Mononuclear cell (primary cell): ENCODE results near the gene TGFBR3. TPM values are rescaled to one million over a fixed set of nuclear protein-coding genes. Genes with fewer than 3 reads are reported as not detected.

Experiments
- H3K27me3 ChIP-seq: 2 replicates; pipeline ENCODE4 v1.6.0; 2011; ENCODE audit warnings: low read length, control low read depth; ENCODE audit not compliant: insufficient read depth
- H3K4me1 ChIP-seq: 2 replicates; pipeline ENCODE4 v1.5.1; 2011; ENCODE audit warnings: mild to moderate bottlenecking, low read length, control low read depth; ENCODE audit not compliant: insufficient read depth
- H3K4me3 ChIP-seq: 2 replicates; pipeline ENCODE4 v1.5.1; 2011; ENCODE audit warnings: mild to moderate bottlenecking, low read length, moderate library complexity
- H3K9me3 ChIP-seq: 2 replicates; pipeline ENCODE4 v1.5.1; 2011; ENCODE audit warnings: low read depth, mild to moderate bottlenecking, control low read depth, low read length
- total RNA-seq: library from RNA; depleted of rRNA; stranded (reverse); fragments of >200 nt; gene quantifications from one replicate; pipeline ENCODE4 v1.2.3, GENCODE V29; 2012

The TGFBR3 gene
- total RNA-seq, 1 donor = 40.8 TPM

DNA sequence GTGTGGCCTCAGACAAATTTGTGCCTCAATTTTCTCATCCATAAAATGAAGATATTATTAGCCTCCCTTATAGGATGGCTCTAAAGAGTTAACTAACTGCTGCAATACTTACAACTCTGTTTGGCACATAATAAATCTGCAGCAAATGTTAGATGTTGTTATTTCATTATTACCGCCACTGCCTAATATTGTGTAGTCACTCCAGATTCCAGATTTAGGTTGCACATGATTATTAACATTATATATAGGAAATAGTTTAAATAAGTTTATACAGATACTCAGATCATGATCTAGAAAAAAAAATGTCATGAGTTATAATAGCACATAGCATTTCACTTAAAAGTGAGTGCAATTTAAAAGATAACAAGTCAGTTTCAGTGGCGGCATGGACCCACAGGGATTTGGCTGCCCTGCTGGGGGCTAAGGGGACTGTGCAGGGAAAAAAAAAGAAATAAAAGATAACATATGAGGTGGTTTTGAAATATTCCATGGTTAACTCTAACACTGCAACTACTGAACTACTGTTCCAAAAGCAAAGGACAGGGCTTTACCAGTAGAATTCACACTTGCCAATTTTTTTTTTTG lies 170.4 kb downstream of the TGFBR3 start:
- Histone ChIP-seq H3K9me3 (no peaks in the 10 kb centered on the region), H3K4me1 (peaks cover 10% of the 10 kb centered on the region), H3K4me3 (no peak overlapping the region), H3K27me3 (no peaks in the 10 kb centered on the region)

DNA sequence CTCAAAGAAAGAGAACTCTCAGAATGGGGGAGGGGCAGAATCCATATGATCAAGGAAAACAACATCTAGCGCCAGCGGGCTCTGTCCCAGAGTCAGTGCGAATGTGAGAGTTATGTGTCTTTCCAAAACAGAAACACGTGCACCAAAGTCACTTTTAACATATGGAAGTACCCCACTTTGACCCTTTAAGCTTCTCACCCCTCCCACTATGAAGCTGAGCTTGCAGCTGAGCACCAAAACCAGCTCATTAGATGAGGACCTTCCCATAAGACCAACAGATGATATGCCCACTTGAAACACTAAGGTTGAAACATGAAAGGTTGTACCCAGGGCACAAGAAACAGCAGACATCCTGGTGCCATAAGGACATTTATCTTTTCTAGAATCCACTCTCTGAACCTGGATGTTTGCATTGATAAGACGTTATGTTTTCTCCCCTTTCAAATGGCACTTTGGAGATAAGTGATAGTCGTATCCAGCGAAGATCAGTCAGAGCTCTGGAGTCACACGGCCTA lies 171.0 kb downstream of the TGFBR3 start:
- Histone ChIP-seq H3K9me3 (no peaks in the 10 kb centered on the region), H3K4me3 (no peak overlapping the region), H3K27me3 (no peaks in the 10 kb centered on the region), H3K4me1 (peaks cover 10% of the 10 kb centered on the region)

DNA sequence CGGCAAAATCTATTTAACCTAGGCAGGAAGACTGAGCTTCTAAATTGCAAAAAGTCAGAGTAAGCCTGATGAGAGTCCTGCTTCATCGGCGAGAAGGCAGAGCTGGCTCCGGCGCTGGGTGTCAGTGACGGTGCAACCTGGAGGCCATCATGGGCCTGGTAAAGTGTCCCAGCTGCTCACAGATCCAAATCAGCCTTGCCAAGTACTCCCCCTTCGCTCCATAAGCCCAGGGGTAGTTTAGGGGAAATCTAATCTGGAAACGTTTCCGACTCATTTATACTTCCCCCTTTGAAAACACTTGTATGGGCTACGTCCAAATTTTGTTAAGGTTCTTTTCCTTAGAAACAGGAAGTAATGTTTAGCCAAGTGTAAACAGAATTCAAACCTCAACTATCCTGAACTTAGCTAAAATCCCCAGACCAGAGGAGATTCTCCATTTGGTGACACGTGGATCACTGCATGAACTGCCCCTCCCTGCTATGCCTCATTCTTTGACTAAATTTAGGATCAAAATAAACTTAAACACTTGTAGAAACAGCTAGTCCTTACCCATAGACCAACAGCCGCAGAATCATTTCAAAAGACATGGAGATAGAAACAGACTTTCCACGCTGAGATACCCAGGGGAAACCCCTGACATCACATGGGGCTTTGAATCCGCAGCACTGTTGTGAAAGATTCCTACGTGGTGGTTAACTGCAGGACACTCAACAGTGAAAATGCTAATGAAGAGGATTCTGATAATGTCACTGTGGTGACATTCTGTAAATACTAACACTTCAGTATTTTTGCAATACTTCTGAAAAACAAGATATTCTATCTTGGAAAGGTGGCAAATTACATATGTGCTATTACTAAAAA lies 172.7 kb downstream of the TGFBR3 start:
- H3K4me1 ChIP-seq = peaks cover 10% of the 10 kb centered on the region
- H3K4me3 ChIP-seq = no peak overlapping the region
- H3K27me3 ChIP-seq = no peaks in the 10 kb centered on the region
- H3K9me3 ChIP-seq = no peaks in the 10 kb centered on the region

DNA sequence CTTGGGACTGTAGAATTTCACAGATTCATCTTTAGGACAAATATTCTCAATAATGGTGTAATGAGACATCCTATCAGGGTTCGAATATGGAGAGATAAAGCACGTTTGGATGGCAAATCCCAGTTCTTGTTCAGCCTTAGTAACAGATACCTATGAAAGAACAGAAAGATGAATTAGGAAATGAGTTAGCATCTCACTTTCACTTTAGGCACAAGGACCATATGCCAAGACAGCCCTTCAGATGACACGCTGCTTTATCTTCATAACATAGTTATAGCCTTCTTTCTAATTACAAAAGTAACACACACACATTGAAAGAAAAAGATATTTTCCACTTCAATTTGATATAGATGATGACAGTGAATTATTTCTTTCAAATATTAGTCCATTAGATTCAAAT lies 173.6 kb downstream of the TGFBR3 start:
- no peaks in the 10 kb centered on the region for H3K9me3 ChIP-seq
- H3K4me3 ChIP-seq = no peak overlapping the region
- H3K27me3 ChIP-seq = no peaks in the 10 kb centered on the region
- peaks cover 10% of the 10 kb centered on the region for H3K4me1 ChIP-seq

DNA sequence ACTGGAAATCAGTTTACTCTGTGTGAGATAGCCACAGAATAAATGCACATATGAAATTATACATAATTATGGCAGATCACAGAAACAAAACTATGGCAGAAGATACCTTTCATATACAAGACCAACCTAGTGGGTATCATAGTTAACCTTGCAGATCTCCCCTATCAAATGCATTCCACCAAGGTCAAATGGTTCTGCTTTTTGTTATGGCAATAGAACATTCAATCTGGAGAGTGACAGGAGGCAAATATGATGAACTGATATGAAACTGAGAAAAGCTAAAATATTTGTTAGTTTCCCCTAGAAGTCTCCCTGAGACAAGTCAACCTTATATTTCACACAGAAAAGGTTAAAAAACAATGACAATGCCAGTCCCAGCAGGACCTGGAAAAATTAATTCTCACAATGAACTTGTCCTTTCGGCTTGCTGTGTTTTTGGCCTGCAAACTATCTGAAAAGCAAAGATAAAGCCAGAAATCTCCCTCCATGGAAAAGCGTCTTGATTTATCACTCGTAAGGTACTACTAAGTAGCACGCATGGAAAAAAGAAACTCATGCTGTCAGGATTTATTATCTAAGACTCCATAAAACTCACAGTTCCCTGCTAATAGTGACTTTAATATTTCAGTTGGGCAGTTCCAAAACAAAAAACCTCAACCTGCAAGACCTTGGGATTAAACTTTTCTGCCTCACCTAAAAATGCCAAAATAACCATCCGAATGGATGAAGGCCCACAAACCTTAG lies 174.3 kb downstream of the TGFBR3 start:
- Histone ChIP-seq H3K4me1 (peaks cover 10% of the 10 kb centered on the region), H3K27me3 (no peaks in the 10 kb centered on the region), H3K4me3 (no peak overlapping the region), H3K9me3 (no peaks in the 10 kb centered on the region)

DNA sequence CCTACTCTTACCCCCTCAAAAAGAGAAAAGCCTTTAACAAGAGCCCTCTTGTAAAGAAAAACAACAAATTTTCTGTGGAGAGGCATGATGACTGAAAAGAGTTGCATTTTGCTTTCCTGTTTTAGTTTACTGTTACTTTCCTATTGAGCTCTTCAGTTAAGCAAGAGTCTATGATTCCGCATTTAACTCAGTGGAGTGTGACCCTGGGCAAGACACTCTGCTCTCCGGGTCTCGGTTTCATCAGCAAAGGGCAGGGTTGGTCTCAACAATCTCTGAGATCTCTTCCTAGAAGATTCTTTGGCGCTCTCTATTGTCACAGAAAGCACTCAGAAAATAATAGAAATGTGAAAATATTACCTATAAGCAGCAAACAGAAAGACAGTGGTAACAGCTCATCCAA lies 175.7 kb downstream of the TGFBR3 start:
- H3K27me3 ChIP-seq = no peaks in the 10 kb centered on the region
- H3K4me1 ChIP-seq = peaks cover 10% of the 10 kb centered on the region
- no peaks in the 10 kb centered on the region for H3K9me3 ChIP-seq
- H3K4me3 ChIP-seq = no peak overlapping the region

DNA sequence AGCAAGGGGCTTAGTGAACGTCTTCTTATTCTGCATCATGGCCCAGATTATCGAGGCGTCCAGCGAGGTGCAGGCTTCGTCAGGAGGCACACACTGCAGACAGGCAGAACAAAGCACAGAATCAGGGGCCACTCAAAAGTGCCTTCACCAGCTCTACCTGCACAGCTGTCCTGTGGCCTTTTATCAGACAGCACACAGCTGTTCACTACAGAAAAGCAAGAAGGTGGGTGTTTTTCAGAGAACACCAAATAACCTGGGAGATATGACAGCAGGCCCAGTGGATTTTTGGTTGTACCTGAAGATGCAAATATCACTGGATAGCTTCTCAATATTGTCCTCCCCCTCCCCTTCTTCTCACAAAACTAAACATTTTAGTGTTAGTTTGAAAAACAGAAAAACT lies 177.3 kb downstream of the TGFBR3 start:
- Histone ChIP-seq H3K4me3 (no peak overlapping the region), H3K4me1 (peaks cover 10% of the 10 kb centered on the region), H3K9me3 (no peaks in the 10 kb centered on the region), H3K27me3 (no peaks in the 10 kb centered on the region)

DNA sequence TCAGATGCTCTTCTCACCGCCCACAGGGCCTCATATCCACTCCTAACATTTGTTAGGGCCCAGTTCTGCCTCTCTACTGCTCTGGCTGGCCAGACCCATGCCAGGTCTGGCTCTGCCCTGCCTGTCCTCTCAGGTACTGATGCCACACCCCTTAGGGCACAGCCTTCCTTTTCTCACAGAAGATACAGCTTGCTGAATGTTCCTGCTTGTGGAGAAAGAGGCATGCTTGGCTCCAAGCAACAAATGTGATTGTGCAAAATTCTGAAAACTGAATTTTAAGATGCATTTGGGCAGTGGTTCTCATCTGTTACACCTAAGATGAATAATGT lies 178.1 kb downstream of the TGFBR3 start:
- no peak overlapping the region for H3K4me3 ChIP-seq
- no peaks in the 10 kb centered on the region for H3K9me3 ChIP-seq
- H3K27me3 ChIP-seq = no peaks in the 10 kb centered on the region
- H3K4me1 ChIP-seq = peaks cover 1% of the 10 kb centered on the region

DNA sequence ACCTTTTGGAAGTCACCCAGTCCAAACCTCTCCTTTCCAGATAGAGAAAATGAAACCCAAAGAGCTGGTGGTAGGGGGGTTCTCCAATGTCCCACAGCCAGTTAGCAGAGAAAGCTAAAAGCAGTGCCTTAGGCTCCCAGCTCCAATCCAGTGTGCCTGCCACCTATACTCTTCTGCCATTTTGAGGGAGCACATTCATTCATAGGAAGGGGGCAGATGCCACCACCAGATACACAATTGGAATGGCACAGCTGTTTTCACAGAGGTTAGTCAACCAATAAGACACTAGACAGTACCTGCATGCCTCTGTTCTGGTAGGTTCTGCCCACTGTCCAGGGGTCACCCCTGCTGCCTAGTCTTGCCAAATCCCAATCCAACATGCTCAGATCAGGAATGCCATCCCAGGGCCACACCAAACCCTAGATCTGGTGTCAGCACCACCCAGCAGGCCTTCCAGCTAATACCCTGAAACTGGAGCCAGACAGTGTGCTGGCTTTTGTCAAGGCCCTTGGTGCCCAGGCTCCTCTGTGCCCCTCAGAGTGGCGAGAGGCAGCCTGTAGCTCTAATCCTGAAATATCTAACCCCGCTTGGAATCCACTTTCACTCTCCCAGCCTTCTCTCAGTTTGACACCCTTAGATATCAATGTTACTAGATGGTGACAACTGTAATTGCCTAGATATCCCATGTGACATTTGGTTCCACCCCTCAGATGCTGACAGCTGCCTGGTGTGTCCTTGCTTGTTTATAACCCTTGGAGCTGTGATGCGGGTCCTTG lies 178.6 kb downstream of the TGFBR3 start:
- Histone ChIP-seq H3K9me3 (no peaks in the 10 kb centered on the region), H3K4me3 (no peak overlapping the region), H3K27me3 (no peaks in the 10 kb centered on the region), H3K4me1 (no peaks in the 10 kb centered on the region)

DNA sequence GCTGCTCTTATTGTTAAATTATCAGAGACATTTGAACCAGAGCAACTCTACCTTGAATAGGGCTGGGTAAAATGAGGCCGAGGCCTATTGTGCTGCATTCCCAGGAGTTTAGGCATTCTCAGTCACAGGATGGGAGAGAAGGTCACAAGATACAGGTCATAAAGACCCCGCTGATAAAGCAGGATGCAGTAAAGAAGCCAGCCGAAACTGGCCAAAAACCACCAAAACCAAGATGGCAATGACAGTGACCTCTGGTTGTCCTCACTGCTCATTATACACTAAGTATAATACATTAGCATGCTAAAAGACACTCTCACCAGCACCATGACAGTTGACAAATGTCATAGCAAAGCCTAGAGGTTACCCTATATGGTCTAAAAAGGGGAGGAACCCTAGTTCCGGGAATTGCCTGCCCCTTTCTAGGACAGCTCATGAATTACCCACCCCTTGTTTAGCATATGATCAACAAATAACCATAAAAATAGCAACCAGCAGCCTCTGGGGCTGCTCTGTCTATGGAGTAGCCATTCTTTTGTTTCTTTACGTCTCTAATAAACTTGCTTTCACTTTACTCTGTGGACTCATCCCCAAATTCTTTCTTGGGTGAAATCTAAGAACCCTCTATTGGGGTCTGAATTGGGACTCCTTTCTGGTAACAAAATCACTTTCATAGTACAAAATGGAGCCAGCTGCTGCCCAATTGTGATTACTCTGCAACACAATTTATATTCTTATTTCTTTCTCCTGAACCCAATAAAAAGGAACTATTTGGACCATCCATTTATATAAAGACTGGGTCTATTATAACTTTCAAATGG lies 179.6 kb downstream of the TGFBR3 start:
- H3K27me3 ChIP-seq = no peaks in the 10 kb centered on the region

DNA sequence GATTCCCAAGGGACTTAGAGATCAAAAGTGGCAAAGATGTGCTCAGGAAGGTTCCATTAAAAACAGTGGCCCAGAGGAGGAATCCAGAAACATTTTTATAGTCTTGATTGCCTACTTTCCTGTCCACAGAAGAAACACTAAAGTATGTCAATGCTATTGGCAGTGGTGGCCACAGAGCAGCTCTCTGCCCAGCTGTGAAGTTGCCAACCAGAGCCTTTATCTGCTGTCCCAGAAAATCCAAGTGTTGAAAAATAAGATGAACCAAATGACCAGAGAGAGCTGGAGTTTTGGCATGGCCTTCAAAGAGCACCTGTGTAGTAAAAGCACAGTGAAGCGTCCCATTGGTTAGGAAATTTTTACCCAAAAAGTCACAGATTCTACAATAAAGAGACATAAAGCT lies 181.2 kb downstream of the TGFBR3 start:
- Histone ChIP-seq H3K27me3 (no peaks in the 10 kb centered on the region), H3K9me3 (no peaks in the 10 kb centered on the region), H3K4me3 (no peak overlapping the region), H3K4me1 (no peaks in the 10 kb centered on the region)

More for the DNA sequence above, 179.6 kb downstream of the TGFBR3 start:
- no peaks in the 10 kb centered on the region for H3K9me3 ChIP-seq
- no peak overlapping the region for H3K4me3 ChIP-seq
- H3K4me1 ChIP-seq = no peaks in the 10 kb centered on the region

DNA sequence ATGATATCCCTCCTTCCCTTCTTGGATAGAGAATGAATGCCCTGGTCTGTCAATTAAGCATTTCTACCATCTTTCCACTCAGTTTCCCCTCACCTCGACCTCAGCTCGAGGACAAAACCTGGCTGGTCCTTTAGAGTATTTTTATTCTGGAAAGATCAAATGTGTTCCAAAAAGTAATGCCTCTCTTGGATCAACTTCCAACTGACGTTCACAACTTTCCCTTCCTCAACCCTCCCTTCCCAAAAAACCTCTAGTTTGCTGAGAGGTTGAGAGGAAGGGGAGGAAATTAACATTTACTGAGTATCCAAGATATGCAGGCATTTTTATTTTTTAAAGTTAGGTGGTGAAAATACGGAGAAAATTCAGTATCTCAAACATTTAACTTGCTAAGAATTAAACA lies 182.9 kb downstream of the TGFBR3 start:
- H3K4me3 ChIP-seq = no peak overlapping the region
- H3K27me3 ChIP-seq = no peaks in the 10 kb centered on the region
- peaks cover under 1% of the 10 kb centered on the region for H3K4me1 ChIP-seq
- no peaks in the 10 kb centered on the region for H3K9me3 ChIP-seq

DNA sequence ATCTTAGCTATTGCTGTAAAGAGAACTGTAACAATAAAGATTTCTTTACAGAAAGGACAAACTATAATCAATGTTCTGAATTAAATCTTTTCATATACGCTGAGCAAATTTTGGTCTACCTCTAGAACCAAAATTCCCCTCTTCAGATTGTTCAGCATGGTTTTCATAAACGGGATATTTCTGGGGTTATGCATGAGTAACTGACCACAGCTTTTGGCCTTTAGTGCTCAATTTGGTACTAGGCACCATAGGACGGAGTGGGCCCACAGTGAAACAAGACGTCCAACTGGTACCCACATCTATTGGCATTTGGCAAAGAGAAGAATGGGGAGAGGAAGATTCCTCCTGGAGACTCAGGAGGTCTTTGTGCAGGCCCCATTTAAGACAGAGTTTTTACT lies 184.5 kb downstream of the TGFBR3 start:
- Histone ChIP-seq H3K4me3 (no peak overlapping the region), H3K4me1 (peaks cover 13% of the 10 kb centered on the region), H3K9me3 (no peaks in the 10 kb centered on the region), H3K27me3 (no peaks in the 10 kb centered on the region)

DNA sequence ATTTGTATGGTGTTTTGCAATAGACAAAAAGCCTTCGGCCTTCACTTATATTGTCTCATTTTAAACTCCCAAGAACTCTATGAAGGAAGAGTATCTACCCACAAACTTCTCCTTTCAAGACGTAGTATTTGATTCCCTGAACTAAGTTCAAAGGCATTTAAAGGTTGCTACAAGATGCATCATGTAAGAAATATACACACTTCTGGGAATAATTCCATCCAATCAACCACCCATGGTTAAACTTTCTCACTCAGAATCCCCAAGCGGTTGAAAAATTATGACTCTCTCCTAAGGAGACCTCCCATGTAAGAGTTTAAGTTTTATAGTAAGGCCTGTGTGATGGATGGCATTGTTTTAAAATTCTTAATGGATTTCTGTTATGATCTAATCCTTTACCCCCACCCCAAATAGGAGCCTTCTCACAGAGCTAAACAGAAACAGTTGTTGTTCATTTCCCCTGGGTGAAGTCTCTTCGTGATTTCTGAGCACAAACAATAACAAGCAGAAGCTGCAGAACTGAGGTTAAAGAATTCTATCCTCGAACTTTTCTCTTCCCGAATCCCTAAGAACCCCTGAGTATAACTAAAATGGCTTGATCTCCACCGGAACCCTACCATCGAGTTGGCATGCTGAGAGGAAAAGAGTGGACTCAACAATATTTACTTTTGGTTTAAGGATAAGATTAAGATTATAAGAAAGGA lies 185.0 kb downstream of the TGFBR3 start:
- no peaks in the 10 kb centered on the region for H3K27me3 ChIP-seq
- H3K4me1 ChIP-seq = peaks cover 13% of the 10 kb centered on the region
- no peaks in the 10 kb centered on the region for H3K9me3 ChIP-seq
- no peak overlapping the region for H3K4me3 ChIP-seq
